OCI-LY3 (cell line): ENCODE results near the gene SHC3.

Experiments
- H2AFZ ChIP-seq: fragments of 200-600, 300-600 bp; shearing (Covaris generic); 2 replicates; pipeline ENCODE4 v1.6.0; 2014; ENCODE audit warnings: antibody characterized with exemption, low read depth, low read length
- H3K27ac ChIP-seq: fragments of 200-600, 300-600 bp; sonication (generic); 2 replicates; pipeline ENCODE4 v1.5.1; 2014; ENCODE audit warnings: mild to moderate bottlenecking, low read length, moderate library complexity, mixed read lengths
- H3K27me3 ChIP-seq: fragments of 200-600, 300-600 bp; sonication (generic); 2 replicates; pipeline ENCODE4 v1.6.1; 2014; ENCODE audit warnings: low read depth, low read length, mixed read lengths
- H3K36me3 ChIP-seq: fragments of 200-600, 300-600 bp; sonication (generic); replicated peaks from 2 replicates; pipeline ENCODE3; 2014; ENCODE audit warnings: low read depth, low read length, mixed read lengths
- H3K4me1 ChIP-seq: fragments of 300-600, 200-600 bp; sonication (generic); 2 replicates; pipeline ENCODE4 v1.6.1; 2014; ENCODE audit warnings: low read length, mixed read lengths
- H3K4me2 ChIP-seq: fragments of 200-600, 300-600 bp; sonication (generic); 2 replicates; pipeline ENCODE4 v1.6.1; 2014; ENCODE audit warnings: low read length, mixed read lengths
- H3K4me3 ChIP-seq: fragments of 300-600, 200-600 bp; sonication (generic); 2 replicates; pipeline ENCODE4 v1.5.1; 2014; ENCODE audit warnings: antibody characterized with exemption, mild to moderate bottlenecking, low read length, moderate library complexity
- H3K79me2 ChIP-seq: fragments of 300-600, 200-600 bp; shearing (Covaris generic); 2 replicates; pipeline ENCODE4 v1.6.1; 2014; ENCODE audit warnings: mild to moderate bottlenecking, low read length, mixed read lengths
- H3K9ac ChIP-seq: fragments of 300-600, 200-600 bp; shearing (Covaris generic); 2 replicates; pipeline ENCODE4 v1.6.0; 2014; ENCODE audit warnings: mild to moderate bottlenecking, low read length, moderate library complexity
- H3K9me3 ChIP-seq: fragments of 200-600, 300-600 bp; shearing (Covaris generic); 2 replicates; pipeline ENCODE4 v1.6.1; 2014; ENCODE audit warnings: low read length, mixed read lengths; ENCODE audit not compliant: insufficient read depth
- H4K20me1 ChIP-seq: fragments of 200-600, 300-600 bp; sonication (generic); 2 replicates; pipeline ENCODE4 v1.6.1; 2016; ENCODE audit warnings: low read length, mixed read lengths; ENCODE audit not compliant: insufficient read depth
- CTCF ChIP-seq: fragments of 200-600, 300-600 bp; sonication (generic); IDR thresholded peaks from 2 replicates; pipeline ENCODE4 v1.5.1; 2014; ENCODE audit warnings: antibody characterized with exemption, low read length, low read depth
- EZH2phosphoT487 ChIP-seq: fragments of 200-600 bp; shearing (Covaris generic); IDR thresholded peaks from 2 replicates; pipeline ENCODE4 v1.6.1; 2018; ENCODE audit warnings: antibody characterized with exemption, mixed run types, low read depth

Gene SHC3

GRCh38 chr9:89204801-89205200, 26.2 kb upstream of the SHC3 start:
- H3K36me3 ChIP-seq, result no peaks in the 10 kb centered on the region
- no peaks in the 10 kb centered on the region for H3K4me1 ChIP-seq
- H2AFZ ChIP-seq, result no peak overlapping the region
- no peak overlapping the region for H3K4me2 ChIP-seq
- no peak overlapping the region for H3K9ac ChIP-seq
- no peak overlapping the region for H3K4me3 ChIP-seq
- no peak overlapping the region for H3K27ac ChIP-seq
- no peak for TF ChIP-seq CTCF
- H3K79me2 ChIP-seq, result no peaks in the 10 kb centered on the region
- H4K20me1 ChIP-seq, result no peaks in the 10 kb centered on the region
- no peaks in the 10 kb centered on the region for H3K9me3 ChIP-seq
- no peaks in the 10 kb centered on the region for H3K27me3 ChIP-seq

- Histone ChIP-seq H3K27me3 (0 out of 2 replicates have a peak, but pooled peaks cover under 1% of the 10 kb centered on the region), H3K27ac (no peak overlapping the region), H3K79me2 (no peaks in the 10 kb centered on the region), H3K4me2 (no peak overlapping the region), H2AFZ (no peak overlapping the region), H3K4me1 (no peaks in the 10 kb centered on the region), H4K20me1 (no peaks in the 10 kb centered on the region), H3K9ac (no peak overlapping the region), H3K4me3 (no peak overlapping the region), H3K36me3 (no peaks in the 10 kb centered on the region), H3K9me3 (no peaks in the 10 kb centered on the region)
- TF ChIP-seq CTCF, result no peak
- TF ChIP-seq EZH2phosphoT487, result no peak
Measured at GRCh38 chr9:89195131-89195797, 16.6 kb upstream of the SHC3 start.

- Histone ChIP-seq H3K9ac (no peak overlapping the region), H3K4me2 (no peak overlapping the region), H3K9me3 (no peaks in the 10 kb centered on the region), H4K20me1 (no peaks in the 10 kb centered on the region), H3K4me3 (no peak overlapping the region), H3K36me3 (no peaks in the 10 kb centered on the region), H3K27ac (no peak overlapping the region), H3K4me1 (no peaks in the 10 kb centered on the region), H3K79me2 (no peaks in the 10 kb centered on the region), H3K27me3 (0 out of 2 replicates have a peak, but pooled peaks cover 5% of the 10 kb centered on the region), H2AFZ (no peak overlapping the region)
- TF ChIP-seq EZH2phosphoT487 (no peak), CTCF (no peak)
Measured at GRCh38 chr9:89194421-89195130, 16.0 kb upstream of the SHC3 start.

- no peaks in the 10 kb centered on the region for H4K20me1 ChIP-seq
- H2AFZ ChIP-seq, result no peak overlapping the region
- H3K79me2 ChIP-seq, result no peaks in the 10 kb centered on the region
- no peaks in the 10 kb centered on the region for H3K9me3 ChIP-seq
- no peak overlapping the region for H3K4me2 ChIP-seq
- H3K4me1 ChIP-seq, result no peaks in the 10 kb centered on the region
- H3K4me3 ChIP-seq, result no peak overlapping the region
- H3K27ac ChIP-seq, result no peak overlapping the region
- no peaks in the 10 kb centered on the region for H3K36me3 ChIP-seq
- H3K27me3 ChIP-seq, result 0 out of 2 replicates have a peak, but pooled peaks cover 7% of the 10 kb centered on the region
- TF ChIP-seq CTCF (no peak), EZH2phosphoT487 (no peak)
- H3K9ac ChIP-seq, result no peak overlapping the region
Measured at GRCh38 chr9:89191004-89191403, 12.4 kb upstream of the SHC3 start.
